ENCODE measurements around the gene SLC2A13.
"Not testable (repeated sequence)": the region's sequence is repeated elsewhere in the genome, so short reads cannot be mapped to it uniquely, and the experiment has no call there.

The SLC2A13 gene

DNA sequence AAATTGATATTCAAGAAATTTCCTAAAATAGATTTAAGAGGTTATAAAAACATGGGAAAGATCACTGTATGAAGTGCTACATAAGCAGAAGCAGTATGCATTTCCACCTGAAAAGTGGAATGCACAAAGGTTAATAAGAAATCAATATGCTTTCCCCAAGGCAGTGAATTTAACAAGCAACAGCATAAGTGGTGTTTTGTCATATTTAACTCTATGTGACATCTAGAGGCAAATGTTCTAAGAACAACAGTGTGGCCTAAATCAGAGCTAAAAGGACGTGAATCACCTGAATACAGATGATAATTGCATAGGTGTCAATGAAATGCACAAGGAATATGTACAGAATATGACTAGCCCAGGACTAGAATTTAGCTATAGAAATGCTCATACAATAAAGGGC, 49.5 kb downstream of the SLC2A13 start:
- Histone ChIP-seq H3K9ac (ENCODE audit: low read depth, low read length) (no peak overlapping the region), H3K4me1 (ENCODE audit: insufficient read depth, low read length) (peaks cover 8% of the 10 kb centered on the region; the same call in 1 of the 2 replicates), H3K4me3 (ENCODE audit: low read length) (no peak overlapping the region), H3K9me3 (ENCODE audit: insufficient read depth, low read depth, low read length) (no peaks in the 10 kb centered on the region), H3K36me3 (ENCODE audit: insufficient read depth, low read depth, low read length) (no peaks in the 10 kb centered on the region), H3K27me3 (ENCODE audit: insufficient read depth, low read length) (no peaks in the 10 kb centered on the region), H3K27ac (ENCODE audit: low read length) (no peak overlapping the region)

GRCh38 chr12:40055776-40056175, 50.1 kb downstream of the SLC2A13 start:
- no peak overlapping the region for H3K27ac ChIP-seq (ENCODE audit: low read length)
- peaks cover 8% of the 10 kb centered on the region; the same call in 1 of the 2 replicates for H3K4me1 ChIP-seq (ENCODE audit: insufficient read depth, low read length)
- H3K9ac ChIP-seq (ENCODE audit: low read depth, low read length), result no peak overlapping the region
- no peaks in the 10 kb centered on the region for H3K36me3 ChIP-seq (ENCODE audit: insufficient read depth, low read depth, low read length)
- H3K9me3 ChIP-seq (ENCODE audit: insufficient read depth, low read depth, low read length), result no peaks in the 10 kb centered on the region
- H3K4me3 ChIP-seq (ENCODE audit: low read length), result no peak overlapping the region
- no peaks in the 10 kb centered on the region for H3K27me3 ChIP-seq (ENCODE audit: insufficient read depth, low read length)

DNA sequence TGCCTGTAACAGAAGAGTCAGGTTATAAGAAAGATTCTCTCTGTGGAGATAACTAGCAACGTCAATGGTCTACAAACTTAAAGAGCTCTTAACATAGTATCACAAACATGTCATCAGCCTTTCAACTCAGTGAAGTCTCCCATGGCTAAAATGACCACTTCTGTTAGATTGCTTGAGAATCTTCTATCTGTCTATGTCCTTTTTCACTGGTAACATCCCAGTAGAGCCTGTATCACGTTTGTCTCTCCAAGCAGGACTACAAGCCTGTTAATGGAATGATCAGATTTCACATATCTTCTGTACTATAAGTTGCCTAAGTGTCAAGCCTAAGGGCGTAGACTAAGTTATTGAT, 50.7 kb downstream of the SLC2A13 start:
- Histone ChIP-seq H3K9ac (ENCODE audit: low read depth, low read length) (no peak overlapping the region), H3K27me3 (ENCODE audit: insufficient read depth, low read length) (no peaks in the 10 kb centered on the region), H3K36me3 (ENCODE audit: insufficient read depth, low read depth, low read length) (no peaks in the 10 kb centered on the region), H3K27ac (ENCODE audit: low read length) (no peak overlapping the region), H3K4me3 (ENCODE audit: low read length) (no peak overlapping the region), H3K4me1 (ENCODE audit: insufficient read depth, low read length) (peaks cover 8% of the 10 kb centered on the region; the same call in 1 of the 2 replicates), H3K9me3 (ENCODE audit: insufficient read depth, low read depth, low read length) (no peaks in the 10 kb centered on the region)

GRCh38 chr12:40054555-40055227, 51.2 kb downstream of the SLC2A13 start:
- H3K9ac ChIP-seq (ENCODE audit: low read depth, low read length), result no peak overlapping the region
- H3K36me3 ChIP-seq (ENCODE audit: insufficient read depth, low read depth, low read length), result no peaks in the 10 kb centered on the region
- H3K9me3 ChIP-seq (ENCODE audit: insufficient read depth, low read depth, low read length), result no peaks in the 10 kb centered on the region
- H3K27ac ChIP-seq (ENCODE audit: low read length), result no peak overlapping the region
- peaks cover 8% of the 10 kb centered on the region; the same call in 1 of the 2 replicates for H3K4me1 ChIP-seq (ENCODE audit: insufficient read depth, low read length)
- H3K4me3 ChIP-seq (ENCODE audit: low read length), result no peak overlapping the region
- no peaks in the 10 kb centered on the region for H3K27me3 ChIP-seq (ENCODE audit: insufficient read depth, low read length)

GRCh38 chr12:40049268-40049667, 56.6 kb downstream of the SLC2A13 start:
- Histone ChIP-seq H3K4me3 (ENCODE audit: low read length) (no peak overlapping the region), H3K36me3 (ENCODE audit: insufficient read depth, low read depth, low read length) (no peaks in the 10 kb centered on the region), H3K9ac (ENCODE audit: low read depth, low read length) (no peak overlapping the region), H3K27ac (ENCODE audit: low read length) (no peak overlapping the region), H3K27me3 (ENCODE audit: insufficient read depth, low read length) (no peaks in the 10 kb centered on the region), H3K4me1 (ENCODE audit: insufficient read depth, low read length) (peaks cover 8% of the 10 kb centered on the region; the same call in 1 of the 2 replicates), H3K9me3 (ENCODE audit: insufficient read depth, low read depth, low read length) (no peaks in the 10 kb centered on the region)

GRCh38 chr12:40047002-40047401, 58.9 kb downstream of the SLC2A13 start:
- H3K4me3 ChIP-seq (ENCODE audit: low read length); H3K9me3 ChIP-seq (ENCODE audit: insufficient read depth, low read depth, low read length); H3K9ac ChIP-seq (ENCODE audit: low read depth, low read length); H3K4me1 ChIP-seq (ENCODE audit: insufficient read depth, low read length); H3K36me3 ChIP-seq (ENCODE audit: insufficient read depth, low read depth, low read length); H3K27ac ChIP-seq (ENCODE audit: low read length); H3K27me3 ChIP-seq (ENCODE audit: insufficient read depth, low read length): not testable (repeated sequence)

DNA sequence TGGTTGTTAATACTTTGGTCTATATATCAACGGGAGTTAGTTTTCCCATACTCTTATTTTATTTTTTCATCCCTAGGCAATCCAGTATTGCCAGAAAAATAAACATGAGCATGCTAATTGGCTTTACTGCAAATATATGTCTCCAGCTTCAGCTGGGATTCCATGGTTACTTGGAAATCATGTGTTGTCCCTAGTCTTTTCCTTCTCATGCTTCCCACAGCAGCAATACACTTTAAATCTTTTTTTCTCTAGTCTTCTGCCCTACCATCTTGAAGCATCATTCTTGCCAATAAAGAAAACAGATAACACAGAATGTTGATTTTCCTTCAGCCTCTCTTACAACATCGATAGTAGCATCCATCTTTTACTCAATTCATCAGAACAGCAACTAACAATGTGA, 60.2 kb downstream of the SLC2A13 start:
- Histone ChIP-seq H3K4me3 (ENCODE audit: low read length) (no peak overlapping the region), H3K27ac (ENCODE audit: low read length) (no peak overlapping the region), H3K36me3 (ENCODE audit: insufficient read depth, low read depth, low read length) (no peaks in the 10 kb centered on the region), H3K27me3 (ENCODE audit: insufficient read depth, low read length) (no peaks in the 10 kb centered on the region), H3K9ac (ENCODE audit: low read depth, low read length) (no peak overlapping the region), H3K9me3 (ENCODE audit: insufficient read depth, low read depth, low read length) (no peaks in the 10 kb centered on the region), H3K4me1 (ENCODE audit: insufficient read depth, low read length) (no peaks in the 10 kb centered on the region)

- Histone ChIP-seq H3K27me3 (ENCODE audit: insufficient read depth, low read length) (no peaks in the 10 kb centered on the region), H3K4me1 (ENCODE audit: insufficient read depth, low read length) (no peaks in the 10 kb centered on the region), H3K27ac (ENCODE audit: low read length) (no peak overlapping the region)
These were observed 61.5 kb downstream of the SLC2A13 start for GRCh38 chr12:40044396-40044795.

DNA sequence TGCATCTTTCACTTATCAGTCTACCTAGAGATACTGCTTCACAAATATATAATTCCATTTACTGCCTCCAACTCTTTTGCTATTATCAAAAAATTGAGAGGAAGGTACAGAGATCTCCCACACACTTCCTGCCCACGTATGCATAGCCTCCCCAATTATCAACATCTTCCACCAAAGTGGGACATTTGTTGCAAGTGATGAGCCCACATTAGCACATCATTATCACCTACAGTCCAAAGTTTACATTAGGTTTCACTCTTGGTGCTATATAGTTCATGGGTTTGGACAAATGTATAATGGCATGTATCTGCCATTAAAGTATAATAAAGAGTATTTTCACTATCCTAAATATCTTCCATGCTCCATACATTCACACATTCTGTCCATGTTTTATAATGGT, 66.3 kb downstream of the SLC2A13 start:
- H3K27ac ChIP-seq (ENCODE audit: low read length), result no peak overlapping the region

More at GRCh38 chr12:40044396-40044795, 61.5 kb downstream of the SLC2A13 start:
- no peak overlapping the region for H3K9ac ChIP-seq (ENCODE audit: low read depth, low read length)
- no peaks in the 10 kb centered on the region for H3K9me3 ChIP-seq (ENCODE audit: insufficient read depth, low read depth, low read length)
- H3K36me3 ChIP-seq (ENCODE audit: insufficient read depth, low read depth, low read length), result no peaks in the 10 kb centered on the region
- no peak overlapping the region for H3K4me3 ChIP-seq (ENCODE audit: low read length)

GRCh38 chr12:40038619-40039018, 67.3 kb downstream of the SLC2A13 start:
- no peaks in the 10 kb centered on the region for H3K9me3 ChIP-seq (ENCODE audit: insufficient read depth, low read depth, low read length)
- no peak overlapping the region for H3K4me3 ChIP-seq (ENCODE audit: low read length)
- no peaks in the 10 kb centered on the region for H3K27me3 ChIP-seq (ENCODE audit: insufficient read depth, low read length)
- no peak overlapping the region for H3K9ac ChIP-seq (ENCODE audit: low read depth, low read length)
- peaks cover 15% of the 10 kb centered on the region for H3K4me1 ChIP-seq (ENCODE audit: insufficient read depth, low read length)
- H3K27ac ChIP-seq (ENCODE audit: low read length), result no peak overlapping the region
- no peaks in the 10 kb centered on the region for H3K36me3 ChIP-seq (ENCODE audit: insufficient read depth, low read depth, low read length)

More for the DNA sequence above, 66.3 kb downstream of the SLC2A13 start:
- Histone ChIP-seq H3K4me1 (ENCODE audit: insufficient read depth, low read length) (peaks cover 6% of the 10 kb centered on the region; the same call in 1 of the 2 replicates), H3K4me3 (ENCODE audit: low read length) (no peak overlapping the region), H3K9ac (ENCODE audit: low read depth, low read length) (no peak overlapping the region), H3K9me3 (ENCODE audit: insufficient read depth, low read depth, low read length) (no peaks in the 10 kb centered on the region), H3K36me3 (ENCODE audit: insufficient read depth, low read depth, low read length) (no peaks in the 10 kb centered on the region), H3K27me3 (ENCODE audit: insufficient read depth, low read length) (no peaks in the 10 kb centered on the region)

DNA sequence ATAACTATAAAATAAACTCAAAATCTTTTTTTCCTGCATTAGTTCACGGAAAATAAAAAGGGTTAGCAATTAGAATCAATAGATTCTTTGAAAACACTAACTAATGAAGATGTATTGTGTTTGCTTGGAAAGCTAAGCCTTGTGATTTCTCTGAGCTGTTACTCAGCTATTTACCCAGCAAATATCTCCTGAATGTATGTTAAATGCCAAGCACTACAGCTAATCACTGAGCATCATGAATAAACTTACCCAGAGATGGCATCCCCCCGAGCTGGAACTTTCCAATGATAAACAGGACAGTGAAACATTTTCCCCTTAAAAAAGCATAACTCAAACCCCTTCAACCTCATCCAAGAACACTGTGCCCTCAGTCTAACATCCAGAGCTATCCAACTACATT, 71.2 kb downstream of the SLC2A13 start:
- no peaks in the 10 kb centered on the region for H3K27me3 ChIP-seq (ENCODE audit: insufficient read depth, low read length)
- H3K36me3 ChIP-seq (ENCODE audit: insufficient read depth, low read depth, low read length), result no peaks in the 10 kb centered on the region
- H3K4me1 ChIP-seq (ENCODE audit: insufficient read depth, low read length), result peaks cover 35% of the 10 kb centered on the region
- no peak overlapping the region for H3K4me3 ChIP-seq (ENCODE audit: low read length)
- no peak overlapping the region for H3K27ac ChIP-seq (ENCODE audit: low read length)
- H3K9me3 ChIP-seq (ENCODE audit: insufficient read depth, low read depth, low read length), result no peaks in the 10 kb centered on the region
- H3K9ac ChIP-seq (ENCODE audit: low read depth, low read length), result no peak overlapping the region

DNA sequence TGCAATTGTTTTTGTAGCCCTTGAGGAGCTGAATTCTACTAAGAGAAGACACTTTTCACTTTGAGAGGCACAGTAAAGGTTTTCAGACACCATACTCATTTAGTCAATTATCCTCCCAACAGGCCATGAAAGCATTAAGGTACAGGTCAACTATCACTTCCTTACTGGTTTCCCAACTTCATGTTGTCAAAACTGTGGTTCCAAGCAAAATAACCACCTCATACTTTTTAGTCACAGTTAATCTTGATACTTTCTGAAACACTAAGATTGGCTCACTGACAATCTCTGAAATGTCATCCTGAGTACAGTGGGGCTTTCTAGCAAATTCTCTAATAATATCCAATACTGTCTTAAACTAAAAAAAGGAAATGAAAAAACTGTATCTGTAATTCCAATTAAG, 71.7 kb downstream of the SLC2A13 start:
- Histone ChIP-seq H3K36me3 (ENCODE audit: insufficient read depth, low read depth, low read length) (no peaks in the 10 kb centered on the region), H3K9me3 (ENCODE audit: insufficient read depth, low read depth, low read length) (no peaks in the 10 kb centered on the region), H3K27ac (ENCODE audit: low read length) (no peak overlapping the region), H3K9ac (ENCODE audit: low read depth, low read length) (no peak overlapping the region), H3K4me1 (ENCODE audit: insufficient read depth, low read length) (peaks cover 38% of the 10 kb centered on the region), H3K4me3 (ENCODE audit: low read length) (no peak overlapping the region), H3K27me3 (ENCODE audit: insufficient read depth, low read length) (no peaks in the 10 kb centered on the region)

Measured in iPS-20b (cell line).